ENCODE data around the gene VEGFB. TPM values are rescaled to one million over a fixed set of nuclear protein-coding genes. Genes with fewer than 3 reads are reported as not detected.

VEGFB gene
- total and polyA plus RNA-seq, 8 donors, result 72.9 to 132 (median 86.6) TPM

- no peak overlapping the region for H3K4me3 ChIP-seq
- no peak for TF ChIP-seq CTCF (IDR thresholded peaks at IDR 0.05)
- ATAC-seq (no peak), DNase-seq (no peak)
- peaks cover 0 to 98% of the 10 kb centered on the region in 2 donors for H3K36me3 ChIP-seq
- intact Hi-C loops (cut with DNase I), result no loop called here
- no peaks in the 10 kb centered on the region for H3K27me3 ChIP-seq
- no peak overlapping the region for H3K27ac ChIP-seq
- H3K9me3 ChIP-seq, result no peaks in the 10 kb centered on the region
- no peaks in the 10 kb centered on the region for H3K4me1 ChIP-seq
Measured at GRCh38 chr11:64219354-64219684, 15.1 kb upstream of the VEGFB start.

GRCh38 chr11:64219755-64220154 is 14.6 kb upstream of the VEGFB start:
- intact Hi-C loops (cut with DNase I), result no loop called here
- Histone ChIP-seq H3K4me1 (peaks cover 0 to 4% of the 10 kb centered on the region in 2 donors), H3K27ac (no peak overlapping the region), H3K27me3 (no peaks in the 10 kb centered on the region), H3K4me3 (no peak overlapping the region), H3K9me3 (no peaks in the 10 kb centered on the region), H3K36me3 (peaks cover 0 to 97% of the 10 kb centered on the region in 2 donors)
- ATAC-seq (no peak), DNase-seq (no peak)
- no peak for TF ChIP-seq CTCF (IDR thresholded peaks at IDR 0.05)

GRCh38 chr11:64220271-64220670 is 14.1 kb upstream of the VEGFB start:
- Histone ChIP-seq H3K36me3 (peaks cover 0 to 92% of the 10 kb centered on the region in 2 donors), H3K27me3 (no peaks in the 10 kb centered on the region), H3K4me1 (peaks cover 4 to 9% of the 10 kb centered on the region in 2 donors), H3K9me3 (no peaks in the 10 kb centered on the region), H3K27ac (no peak overlapping the region), H3K4me3 (no peak overlapping the region)
- no peak for TF ChIP-seq CTCF (IDR thresholded peaks at IDR 0.05)
- DNase-seq (no peak), ATAC-seq (no peak)
- intact Hi-C loops (cut with DNase I), result no loop called here

DNA sequence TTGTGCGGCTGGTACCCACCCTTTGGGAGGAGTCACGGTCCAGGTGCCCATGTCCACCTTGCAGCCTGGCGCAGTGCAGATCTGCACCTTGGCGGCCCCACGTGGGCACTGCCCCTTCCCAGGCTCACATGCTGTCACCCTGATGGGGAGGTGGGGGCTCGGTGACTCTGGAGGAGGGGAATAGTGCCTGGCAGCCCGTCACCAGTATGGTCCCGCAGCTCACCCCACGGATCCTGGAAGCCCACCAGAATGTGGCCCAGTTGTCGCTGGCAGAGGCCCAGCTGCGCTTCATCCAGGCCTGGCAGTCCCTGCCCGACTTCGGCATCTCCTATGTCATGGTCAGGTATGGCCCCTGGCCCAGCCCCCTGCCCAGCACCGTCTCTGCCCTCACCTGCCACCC is 13.6 kb upstream of the VEGFB start:
- Histone ChIP-seq H3K27ac (no peak overlapping the region), H3K27me3 (no peaks in the 10 kb centered on the region), H3K9me3 (no peaks in the 10 kb centered on the region), H3K4me3 (no peak overlapping the region), H3K4me1 (peaks cover 9 to 13% of the 10 kb centered on the region in 2 donors), H3K36me3 (peaks cover 0 to 87% of the 10 kb centered on the region in 2 donors)
- no peak for TF ChIP-seq CTCF (IDR thresholded peaks at IDR 0.05)
- intact Hi-C loops (cut with DNase I), result no loop called here
- no peak for DNase-seq
- no peak for ATAC-seq

- intact Hi-C loops (cut with DNase I), result no loop called here
- no peak overlapping the region for H3K27ac ChIP-seq
Measured at GRCh38 chr11:64222651-64223000, 11.8 kb upstream of the VEGFB start.

More at GRCh38 chr11:64222651-64223000, 11.8 kb upstream of the VEGFB start:
- Histone ChIP-seq H3K4me1 (peaks cover 19 to 26% of the 10 kb centered on the region in 2 donors), H3K4me3 (no peak overlapping the region), H3K9me3 (no peaks in the 10 kb centered on the region), H3K27me3 (no peaks in the 10 kb centered on the region), H3K36me3 (peaks cover 0 to 70% of the 10 kb centered on the region in 2 donors)
- DNase-seq (no peak), ATAC-seq (no peak)
- TF ChIP-seq CTCF (IDR thresholded peaks at IDR 0.05), result no peak
